ENCODE measurements around the gene CASK. TPM values are rescaled to one million over a fixed set of nuclear protein-coding genes. Genes with fewer than 3 reads are reported as not detected.

Gene CASK
- total RNA-seq, 2 experiments from 2014 or later, result 39.9 to 44.6 TPM

DNA sequence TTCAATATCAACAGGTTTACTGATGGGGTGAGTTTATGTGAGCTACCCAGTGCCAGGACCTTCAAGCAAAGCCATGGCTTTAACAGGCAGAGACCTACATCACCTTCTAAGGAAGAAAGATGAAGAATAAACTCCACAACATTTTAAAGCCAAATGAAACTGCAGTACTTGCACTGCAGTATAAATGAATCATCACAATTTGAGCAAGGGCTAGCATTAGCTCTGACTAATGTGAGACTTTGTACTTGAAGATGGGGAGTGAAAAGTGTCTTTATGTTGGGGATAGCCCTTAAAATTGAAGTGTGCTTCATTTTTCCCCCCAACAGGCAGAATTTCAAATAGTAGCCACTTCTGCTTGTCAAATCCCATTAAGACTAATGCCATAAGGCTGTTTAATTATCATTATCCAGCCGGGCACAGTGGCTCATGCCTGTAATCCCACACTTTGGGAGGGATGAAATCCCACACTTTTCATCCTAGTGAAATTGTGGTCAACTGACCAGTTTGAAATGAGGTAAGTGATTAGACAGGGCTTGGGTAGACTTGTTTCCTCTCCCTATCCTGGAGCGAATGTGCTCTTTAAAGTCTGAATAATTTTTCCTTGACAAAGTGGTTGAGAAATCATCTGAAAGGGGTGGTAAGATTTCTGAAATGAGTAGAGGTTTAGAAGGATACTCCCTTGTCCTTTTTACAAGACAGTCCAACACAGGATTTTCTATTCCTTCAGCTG is 261.8 kb downstream of the CASK start:
- peaks cover 5% of the 10 kb centered on the region for H3K4me1 Mint-ChIP-seq (ENCODE audit: low read depth)
- ATAC-seq (ENCODE audit: poor library complexity), result no peak
- POLR2A ChIA-PET, result no interaction called here

DNA sequence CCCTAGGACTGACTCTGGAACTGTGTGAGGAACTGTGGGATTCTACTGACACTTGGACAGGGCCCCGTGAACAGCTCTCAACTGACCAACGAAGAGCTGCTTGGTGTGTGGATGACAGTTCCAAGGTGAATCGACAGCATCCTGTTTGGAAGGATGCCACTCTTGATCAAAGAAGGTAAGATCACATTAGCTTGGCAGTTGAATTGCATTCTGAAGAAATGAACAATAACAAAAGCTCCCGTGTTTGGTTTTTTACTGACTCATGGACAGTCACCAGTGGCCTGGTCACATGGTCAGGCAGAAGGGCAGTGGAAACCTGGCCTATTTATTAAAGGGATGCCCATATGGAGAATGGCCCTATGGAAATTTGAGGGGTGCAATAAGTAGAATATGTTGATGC is 267.7 kb downstream of the CASK start:
- H3K9me3 Mint-ChIP-seq, result peaks cover 2% of the 10 kb centered on the region
- Histone ChIP-seq H3K27me3 (ENCODE audit: control insufficient read depth in 1 of 2, insufficient read depth in 2 of 2, low read length in 2 of 2) (no peaks in the 10 kb centered on the region), H3K4me1 (ENCODE audit: insufficient read depth, low read length) (no peaks in the 10 kb centered on the region), H3K36me3 (ENCODE audit: insufficient read depth, low read length) (peaks cover 61% of the 10 kb centered on the region), H3K27ac (ENCODE audit: low read depth in 1 of 2, low read length in 2 of 2) (no peak overlapping the region), H3K9me3 (ENCODE audit: control insufficient read depth in 1 of 2, insufficient read depth in 1 of 2, low read length in 2 of 2) (no peaks in the 10 kb centered on the region), H3K4me3 (ENCODE audit: low read length) (no peak overlapping the region)
- no peaks in the 10 kb centered on the region for H3K27me3 Mint-ChIP-seq
- ATAC-seq (ENCODE audit: poor library complexity) (no peak), DNase-seq (no peak)
- no peak overlapping the region for H3K27ac Mint-ChIP-seq
- CTCF ChIA-PET, result interaction anchor here (0.6 kb wide), 1 partner anchor 93 kb away, joined by 5 read pairs; no protein-coding TSS in a partner anchor
- intact Hi-C loops (cut with DNase I, micrococcal nuclease), result no loop called here
- no peaks in the 10 kb centered on the region for H3K4me1 Mint-ChIP-seq (ENCODE audit: low read depth)
- TF ChIP-seq, protein P1, sequence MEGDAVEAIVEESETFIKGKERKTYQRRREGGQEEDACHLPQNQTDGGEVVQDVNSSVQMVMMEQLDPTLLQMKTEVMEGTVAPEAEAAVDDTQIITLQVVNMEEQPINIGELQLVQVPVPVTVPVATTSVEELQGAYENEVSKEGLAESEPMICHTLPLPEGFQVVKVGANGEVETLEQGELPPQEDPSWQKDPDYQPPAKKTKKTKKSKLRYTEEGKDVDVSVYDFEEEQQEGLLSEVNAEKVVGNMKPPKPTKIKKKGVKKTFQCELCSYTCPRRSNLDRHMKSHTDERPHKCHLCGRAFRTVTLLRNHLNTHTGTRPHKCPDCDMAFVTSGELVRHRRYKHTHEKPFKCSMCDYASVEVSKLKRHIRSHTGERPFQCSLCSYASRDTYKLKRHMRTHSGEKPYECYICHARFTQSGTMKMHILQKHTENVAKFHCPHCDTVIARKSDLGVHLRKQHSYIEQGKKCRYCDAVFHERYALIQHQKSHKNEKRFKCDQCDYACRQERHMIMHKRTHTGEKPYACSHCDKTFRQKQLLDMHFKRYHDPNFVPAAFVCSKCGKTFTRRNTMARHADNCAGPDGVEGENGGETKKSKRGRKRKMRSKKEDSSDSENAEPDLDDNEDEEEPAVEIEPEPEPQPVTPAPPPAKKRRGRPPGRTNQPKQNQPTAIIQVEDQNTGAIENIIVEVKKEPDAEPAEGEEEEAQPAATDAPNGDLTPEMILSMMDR (IDR thresholded peaks at IDR 0.05), result no peak
- POLR2A ChIA-PET, result no interaction called here
- no peak overlapping the region for H3K4me3 Mint-ChIP-seq
- H3K36me3 Mint-ChIP-seq (ENCODE audit: low read depth), result peaks cover 90% of the 10 kb centered on the region

More for the DNA sequence above, 261.8 kb downstream of the CASK start:
- peaks cover 47% of the 10 kb centered on the region for H3K36me3 ChIP-seq (ENCODE audit: insufficient read depth, low read length)
- no peak overlapping the region for H3K4me3 ChIP-seq (ENCODE audit: low read length)
- Mint-ChIP-seq H3K9me3 (no peaks in the 10 kb centered on the region), H3K27ac (no peak overlapping the region), H3K36me3 (ENCODE audit: low read depth) (peaks cover 75% of the 10 kb centered on the region), H3K4me3 (no peak overlapping the region), H3K27me3 (no peaks in the 10 kb centered on the region)
- H3K27ac ChIP-seq (ENCODE audit: low read depth in 1 of 2, low read length in 2 of 2), result no peak overlapping the region
- CTCF ChIA-PET, result interaction anchor here (1.2 kb wide), 1 partner anchor 8 kb away, joined by 3 read pairs; no protein-coding TSS in a partner anchor
- no peaks in the 10 kb centered on the region for H3K4me1 ChIP-seq (ENCODE audit: insufficient read depth, low read length)
- no peaks in the 10 kb centered on the region for H3K9me3 ChIP-seq (ENCODE audit: control insufficient read depth in 1 of 2, insufficient read depth in 1 of 2, low read length in 2 of 2)
- no peaks in the 10 kb centered on the region for H3K27me3 ChIP-seq (ENCODE audit: control insufficient read depth in 1 of 2, insufficient read depth in 2 of 2, low read length in 2 of 2)
- no peak for DNase-seq
- intact Hi-C loops (cut with DNase I, micrococcal nuclease), result no loop called here
- TF ChIP-seq, protein P1 (IDR thresholded peaks at IDR 0.05), result no peak

DNA sequence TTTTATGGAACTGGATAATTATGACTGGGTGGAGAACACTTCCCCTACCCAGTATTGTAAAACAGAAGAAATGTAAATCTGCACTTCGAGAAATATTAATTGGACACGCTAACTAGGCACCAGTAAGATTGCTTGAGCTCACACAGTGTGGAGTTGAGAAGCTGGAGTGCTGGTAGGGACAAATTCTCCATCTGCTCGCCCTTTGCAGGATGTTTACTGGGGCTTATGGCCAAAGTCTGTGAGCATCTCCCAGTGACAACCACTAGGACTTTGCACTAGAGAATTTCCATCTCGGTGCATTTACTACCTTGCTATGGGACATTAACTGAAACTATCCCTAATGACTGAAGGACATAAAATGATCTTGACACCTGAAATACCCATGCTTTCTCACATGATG is 268.3 kb downstream of the CASK start:
- H3K4me1 Mint-ChIP-seq (ENCODE audit: low read depth), result no peaks in the 10 kb centered on the region
- intact Hi-C loops (cut with DNase I, micrococcal nuclease), result no loop called here
- DNase-seq (no peak), ATAC-seq (ENCODE audit: poor library complexity) (no peak)
- Histone ChIP-seq H3K4me1 (ENCODE audit: insufficient read depth, low read length) (no peaks in the 10 kb centered on the region), H3K4me3 (ENCODE audit: low read length) (no peak overlapping the region), H3K27me3 (ENCODE audit: control insufficient read depth in 1 of 2, insufficient read depth in 2 of 2, low read length in 2 of 2) (no peaks in the 10 kb centered on the region), H3K36me3 (ENCODE audit: insufficient read depth, low read length) (peaks cover 62% of the 10 kb centered on the region), H3K9me3 (ENCODE audit: control insufficient read depth in 1 of 2, insufficient read depth in 1 of 2, low read length in 2 of 2) (no peaks in the 10 kb centered on the region), H3K27ac (ENCODE audit: low read depth in 1 of 2, low read length in 2 of 2) (no peak overlapping the region)
- H3K27ac Mint-ChIP-seq, result no peak overlapping the region
- no peaks in the 10 kb centered on the region for H3K27me3 Mint-ChIP-seq
- POLR2A ChIA-PET, result interaction anchor here (0.6 kb wide), 1 partner anchor 1411 kb away, joined by 3 read pairs; no protein-coding TSS in a partner anchor
- H3K36me3 Mint-ChIP-seq (ENCODE audit: low read depth), result peaks cover 91% of the 10 kb centered on the region
- CTCF ChIA-PET, result no interaction called here
- TF ChIP-seq, protein P1 (IDR thresholded peaks at IDR 0.05), result no peak
- no peak overlapping the region for H3K4me3 Mint-ChIP-seq
- H3K9me3 Mint-ChIP-seq, result peaks cover 2% of the 10 kb centered on the region
